ENCODE measurements around the gene KIF23.
A peak's percentile ranks its signal among the peaks of the same experiment; 100 is the strongest.

The KIF23 gene

GRCh38 chr15:69468241-69469121 is 54.3 kb downstream of the KIF23 start:
- DNase-seq: peak; percentile 91

DNA sequence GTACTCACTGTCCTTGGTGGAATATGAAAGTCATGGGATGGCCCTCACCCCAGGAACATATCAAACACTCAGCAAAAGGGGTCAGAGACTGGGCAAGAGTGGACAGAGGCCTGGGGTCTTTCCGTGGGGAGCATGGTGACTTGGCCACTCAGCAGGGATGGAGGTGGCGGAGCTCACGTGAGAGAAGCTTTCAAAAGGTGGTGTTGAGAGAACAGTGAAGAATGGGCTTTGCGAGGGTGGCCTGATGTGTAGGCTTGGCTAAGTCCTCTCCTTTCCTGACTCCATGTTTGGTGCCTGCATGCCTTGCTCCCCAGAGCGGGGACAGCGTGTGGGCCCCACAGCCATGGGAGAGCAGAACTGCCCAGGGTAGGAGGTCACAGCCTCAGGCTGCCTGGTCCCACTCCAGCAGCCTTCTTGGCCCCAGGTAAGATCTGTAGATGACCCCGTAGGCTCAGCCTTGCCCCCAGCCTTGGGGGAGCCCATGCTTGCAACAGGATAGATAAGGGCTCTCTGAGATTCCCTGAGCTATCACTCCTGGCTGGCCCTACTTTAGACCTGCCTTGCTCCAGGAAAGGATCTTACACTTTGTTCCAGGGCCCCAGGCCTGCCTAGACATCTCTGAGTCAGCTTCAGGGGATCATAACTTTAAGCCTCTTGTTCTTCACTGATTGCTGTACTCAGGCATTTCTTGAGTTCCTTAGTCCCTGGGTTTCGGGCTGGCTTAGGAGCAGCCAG is 55.5 kb downstream of the KIF23 start:
- no peak for DNase-seq

DNA sequence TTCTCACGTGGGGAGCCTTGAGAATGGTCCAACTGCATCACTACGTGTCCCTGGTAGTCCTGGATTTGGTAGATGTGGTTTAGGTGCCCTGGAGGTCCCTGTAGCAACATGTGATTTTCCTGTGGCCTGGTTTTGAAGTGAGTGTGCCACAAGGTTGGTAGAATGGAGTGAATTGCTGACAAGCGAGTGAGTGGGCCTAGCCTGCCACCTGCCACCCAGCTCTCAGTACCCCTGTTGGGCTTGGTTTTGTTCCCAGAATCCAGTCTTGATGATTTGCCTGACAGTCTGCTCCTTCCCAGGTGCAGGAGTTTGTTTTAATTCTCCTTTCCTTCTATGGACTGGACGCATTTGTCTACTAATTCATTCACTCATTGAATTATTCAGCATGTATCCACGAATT is 57.9 kb downstream of the KIF23 start:
- DNase-seq: no peak

- no peak for DNase-seq
These were observed 58.4 kb downstream of the KIF23 start for GRCh38 chr15:69472562-69472961.

- DNase-seq: no peak
These were observed 60.1 kb downstream of the KIF23 start for GRCh38 chr15:69474291-69474690.

GRCh38 chr15:69474846-69475455 is 60.8 kb downstream of the KIF23 start:
- no peak for DNase-seq

- peak; percentile 75 for DNase-seq
These were observed 61.7 kb downstream of the KIF23 start for GRCh38 chr15:69475769-69476358.

DNA sequence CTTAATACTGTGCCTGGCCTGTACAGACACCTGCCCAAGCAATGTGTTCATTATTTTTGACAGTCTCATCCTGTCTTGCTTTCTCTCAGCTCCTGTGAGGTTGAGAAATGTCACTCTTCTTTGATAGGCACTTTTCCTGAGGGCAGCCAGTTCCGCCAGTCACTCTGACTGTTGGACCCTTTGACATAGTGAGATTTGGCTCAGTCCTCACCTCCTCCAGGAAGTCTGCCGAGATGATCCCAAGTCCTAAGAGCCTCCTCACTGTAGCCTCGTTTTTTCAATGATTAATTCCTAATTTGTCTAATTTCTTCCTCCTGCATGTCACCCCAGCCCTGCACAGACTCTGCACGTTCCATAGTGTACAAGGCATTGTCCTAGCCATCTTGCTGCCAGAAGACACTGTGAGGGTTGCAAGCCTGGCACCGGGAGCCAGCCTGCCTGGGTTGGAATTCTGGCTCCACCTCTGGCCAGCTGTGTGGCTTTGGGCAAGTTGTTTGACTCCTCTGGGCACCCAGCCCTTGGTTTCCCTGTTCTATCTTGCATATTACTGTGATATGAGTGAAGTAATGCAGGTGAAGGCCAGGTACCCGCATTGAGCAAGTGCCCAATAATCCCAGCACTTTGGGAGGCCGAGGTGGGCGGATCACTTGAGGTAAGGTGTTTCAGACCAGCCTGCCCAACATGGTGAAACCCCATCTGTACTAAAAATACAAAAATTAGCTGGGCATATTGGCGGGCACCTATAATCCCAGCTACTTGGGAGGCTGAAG is 62.7 kb downstream of the KIF23 start:
- no peak for DNase-seq

DNA sequence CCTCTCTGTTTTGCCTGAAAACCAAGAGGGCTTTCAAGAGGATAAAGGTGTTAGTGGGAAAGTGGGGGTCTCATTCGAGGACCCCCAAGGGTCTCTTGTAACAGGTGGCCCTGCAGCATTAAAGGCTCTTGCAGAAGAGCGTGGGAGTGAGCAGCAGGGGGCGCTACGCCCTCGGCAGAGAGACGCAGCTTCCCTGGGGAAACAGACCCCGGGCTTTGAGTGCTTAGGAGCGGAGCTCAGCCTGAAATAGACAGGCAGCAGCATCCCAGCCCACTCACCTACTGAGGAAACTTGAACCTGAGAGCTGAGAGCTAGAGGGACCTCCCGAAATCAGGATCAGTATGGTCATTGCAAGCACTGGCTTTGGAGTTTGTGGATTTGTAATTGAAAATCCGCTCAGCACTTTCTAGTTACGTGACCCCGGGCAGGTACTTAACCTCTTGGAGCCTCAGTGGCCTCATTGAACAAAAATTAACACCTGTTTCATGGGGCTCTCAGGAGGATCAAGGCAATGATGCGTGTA is 64.2 kb downstream of the KIF23 start:
- DNase-seq: peak; percentile 47

DNA sequence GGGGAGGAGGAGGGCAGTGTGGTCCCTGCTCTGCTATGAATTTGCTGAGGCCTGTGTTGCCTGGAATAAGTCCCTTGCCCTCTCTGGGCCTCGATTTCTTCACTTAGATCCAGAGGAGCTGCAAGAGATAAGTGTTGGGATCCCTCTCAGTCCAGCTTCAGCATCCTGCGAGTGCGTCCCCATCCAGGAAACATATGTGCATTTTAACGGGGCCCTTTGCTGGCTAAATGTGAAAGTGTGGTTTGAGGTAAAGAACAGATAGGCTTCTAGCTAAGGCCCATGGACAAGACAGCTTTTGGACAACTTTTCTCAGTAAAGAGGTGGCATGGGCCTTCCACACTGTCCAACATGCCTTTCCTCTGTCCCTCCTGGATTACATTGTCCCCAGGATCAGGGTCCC is 64.9 kb downstream of the KIF23 start:
- no peak for DNase-seq

- no peak for DNase-seq
These were observed 65.8 kb downstream of the KIF23 start for GRCh38 chr15:69479971-69480370.

DNA sequence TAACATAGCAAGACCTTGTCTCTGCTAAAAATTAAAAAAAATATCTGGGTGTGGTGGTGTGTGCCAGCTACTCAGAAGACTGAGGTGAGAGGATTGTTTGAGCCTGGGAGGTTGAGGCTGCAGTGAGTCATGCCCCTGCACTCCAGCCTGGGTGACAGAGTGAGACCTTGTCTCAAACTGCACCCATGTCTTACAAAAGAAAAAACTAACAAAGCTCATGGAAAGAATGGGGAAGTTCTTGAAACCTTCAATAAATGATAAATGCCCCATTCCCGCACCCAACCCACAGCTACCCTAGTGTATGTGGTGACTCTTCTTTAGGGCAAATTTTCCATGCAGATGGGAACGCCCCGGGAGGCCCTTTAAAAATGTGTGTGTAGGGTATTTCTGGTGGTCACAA is 66.8 kb downstream of the KIF23 start:
- DNase-seq: no peak

DNA sequence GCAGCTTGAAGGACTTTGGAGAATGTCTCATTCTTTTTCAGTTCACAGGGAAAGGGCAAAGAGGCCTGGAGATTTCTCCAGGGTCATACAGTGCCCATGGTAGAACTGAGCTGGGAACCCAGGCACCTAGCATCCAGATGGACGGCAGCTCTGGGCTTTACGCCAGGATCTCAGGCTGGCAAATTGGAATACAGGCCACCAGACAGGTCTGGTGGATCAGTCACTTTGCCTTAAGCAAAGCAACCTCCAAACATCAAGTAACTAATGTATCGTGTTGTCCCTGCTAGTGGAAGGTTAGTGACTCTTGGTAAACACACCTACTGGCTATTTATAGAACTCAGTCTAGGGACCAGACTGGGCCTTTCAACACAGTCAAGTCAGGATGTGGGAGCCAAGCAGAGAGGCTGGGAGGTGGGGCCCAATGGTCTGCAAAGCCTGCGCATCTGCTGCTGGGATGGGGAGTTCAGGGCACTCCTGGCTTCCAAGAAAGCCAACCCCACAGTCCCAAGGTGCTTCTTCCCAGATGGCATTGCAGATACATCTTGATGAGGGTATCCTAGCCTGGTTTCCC is 68.6 kb downstream of the KIF23 start:
- DNase-seq: no peak

DNA sequence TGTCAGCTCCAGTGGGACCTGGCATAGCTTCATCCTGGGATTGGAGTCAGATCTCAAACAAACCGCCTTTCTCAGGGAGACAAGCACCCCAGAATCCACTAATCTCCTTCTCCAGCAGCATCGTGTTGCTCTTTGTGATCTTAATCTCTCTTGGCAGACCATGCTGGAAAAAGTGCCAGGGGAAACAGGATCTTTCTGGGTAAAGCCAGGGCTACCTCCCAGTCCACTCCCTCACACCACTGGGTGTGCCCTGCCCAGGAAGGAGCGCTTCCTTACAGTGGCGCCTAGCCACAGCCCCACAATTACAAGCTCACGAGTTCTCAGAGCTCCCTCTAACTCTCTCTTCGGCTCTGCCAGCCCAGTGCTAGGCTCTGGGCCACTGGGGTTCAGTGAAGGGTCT is 70.7 kb downstream of the KIF23 start:
- no peak for DNase-seq

DNA sequence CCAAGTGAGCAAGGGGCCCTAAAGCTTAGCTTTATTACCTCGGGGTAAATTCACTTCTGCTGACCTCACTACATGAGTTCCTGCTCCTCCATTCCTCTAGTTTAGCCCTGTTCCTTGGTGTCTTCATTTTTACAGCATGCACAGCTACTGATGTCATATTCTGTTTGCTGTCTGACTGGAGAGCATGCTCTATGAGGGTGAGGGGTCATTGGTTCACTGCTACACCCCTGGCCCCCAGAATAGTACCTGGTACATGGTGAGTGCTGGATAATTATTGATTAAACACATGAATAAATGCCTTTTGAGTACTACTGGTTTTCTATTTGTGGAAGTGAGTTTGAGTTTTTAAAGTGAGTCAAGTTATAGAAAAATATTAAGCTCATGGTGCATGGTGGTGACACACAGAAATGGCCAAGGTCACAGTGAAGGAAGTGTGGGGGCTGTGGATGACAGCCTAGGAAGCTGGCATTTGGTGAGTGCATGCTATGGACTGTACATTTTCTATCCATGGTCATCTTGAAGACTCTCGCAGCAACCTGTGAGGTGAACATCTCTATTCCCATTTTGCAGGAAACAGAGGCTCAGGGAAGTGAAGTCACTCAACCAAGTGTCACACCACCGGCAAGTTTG is 72.4 kb downstream of the KIF23 start:
- no peak for DNase-seq

DNA sequence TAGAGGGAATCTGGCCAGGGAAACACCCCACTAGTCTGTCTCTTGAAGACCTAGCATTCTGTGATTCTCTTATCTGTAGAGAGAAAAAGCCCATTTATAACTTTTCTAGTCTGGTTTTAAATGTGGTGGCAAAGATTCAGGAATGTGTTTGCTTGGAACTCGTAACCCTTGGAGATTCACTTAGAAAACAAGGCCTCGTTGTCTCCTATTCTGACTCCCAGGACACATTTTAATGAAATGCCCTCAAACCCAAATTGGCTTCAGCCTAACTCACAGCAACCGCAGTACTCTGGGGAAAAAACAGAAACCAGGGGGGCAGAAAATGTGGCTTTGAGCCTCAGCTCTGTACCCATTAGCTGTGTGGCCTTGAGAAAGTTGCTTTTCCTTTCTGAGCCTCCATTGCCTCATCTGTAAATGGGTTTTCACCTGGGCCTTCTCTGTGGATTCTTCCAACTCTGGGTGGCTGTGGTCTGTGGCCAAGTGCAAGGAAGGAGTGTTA is 75.0 kb downstream of the KIF23 start:
- DNase-seq: no peak

- no peak for DNase-seq
These were observed 76.3 kb downstream of the KIF23 start for GRCh38 chr15:69490356-69491037.

GRCh38 chr15:69491038-69491505 is 76.9 kb downstream of the KIF23 start:
- DNase-seq: no peak

DNA sequence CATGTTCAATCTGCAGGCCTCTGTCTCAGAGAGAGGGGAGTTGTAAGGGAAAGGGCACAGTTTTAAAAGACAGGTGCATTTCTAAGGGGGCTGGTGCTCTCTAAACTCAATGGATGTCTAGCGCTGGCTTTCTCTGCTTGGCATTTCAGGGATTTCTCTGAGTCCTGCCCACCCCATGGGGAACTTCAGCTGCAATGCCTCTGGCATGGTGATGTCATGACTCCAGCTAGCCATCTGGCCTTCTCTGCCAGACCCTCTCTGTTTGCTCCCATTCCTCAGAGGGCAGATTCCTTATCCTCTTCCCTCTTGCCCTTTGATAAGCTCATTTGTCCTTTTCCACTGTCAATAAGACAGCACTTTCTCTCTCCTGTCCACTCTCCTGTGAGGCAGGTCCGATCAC is 79.3 kb downstream of the KIF23 start:
- DNase-seq: no peak

GRCh38 chr15:69496001-69496400 is 81.9 kb downstream of the KIF23 start:
- no peak for DNase-seq

GRCh38 chr15:69497076-69497475 is 82.9 kb downstream of the KIF23 start:
- no peak for DNase-seq

All from CD4-positive, alpha-beta T cell treated with Interleukin-12 subunit alpha and Interleukin-12 subunit beta, for 1 hour (primary cell).